D721Med (cell line): ENCODE results near the gene OPCML.

ENCODE experiments used
- DNase-seq: peaks from one replicate; pipeline ENCODE4 v3.0.0; 2011; ENCODE audit warnings: low spot score; ENCODE audit not compliant: insufficient read length
- FAIRE-seq: peaks from 2 replicates; lab custom pipeline; 2011; peaks lifted over from hg19 to GRCh38; lab: Jason Lieb, UNC
- CTCF ChIP-seq: IDR thresholded peaks from 2 replicates; pipeline ENCODE4 v1.5.1; 2012; ENCODE audit warnings: mild to moderate bottlenecking, control low read depth; ENCODE audit not compliant: insufficient read depth; ENCODE audit errors: missing control alignments

OPCML gene

GRCh38 chr11:133545199-133545803 lies 13.0 kb upstream of the OPCML start:
- TF ChIP-seq CTCF: no peak
- DNase-seq (no peak), FAIRE-seq (no peak)

GRCh38 chr11:133541720-133542095 lies 9.4 kb upstream of the OPCML start:
- TF ChIP-seq CTCF: no peak
- DNase-seq (no peak), FAIRE-seq (no peak)

GRCh38 chr11:133541021-133541719 lies 8.9 kb upstream of the OPCML start:
- FAIRE-seq (no peak), DNase-seq (no peak)
- no peak for TF ChIP-seq CTCF

- DNase-seq (no peak), FAIRE-seq (no peak)
- no peak for TF ChIP-seq CTCF
Observed at GRCh38 chr11:133536198-133536597, 3.9 kb upstream of the OPCML start.

GRCh38 chr11:133533205-133533604 lies 904 bp upstream of the OPCML start:
- FAIRE-seq (no peak), DNase-seq (no peak)
- no peak for TF ChIP-seq CTCF

- DNase-seq (no peak), FAIRE-seq (no peak)
- no peak for TF ChIP-seq CTCF
Observed at GRCh38 chr11:133531458-133531857, 843 bp downstream of the OPCML start.

- no peak for DNase-seq
- no peak for FAIRE-seq
- TF ChIP-seq CTCF: no peak
Observed at GRCh38 chr11:133530501-133530835, 1.8 kb downstream of the OPCML start.
